HEK293 (cell line): Measurements from ENCODE around the gene RCOR2.

Experiments used
- CTCF ChIA-PET: fragments of 350-600 bp; formaldehyde crosslinking; extraction: SDS; loops from one replicate; lab custom pipeline; 2021; ENCODE audit warnings: antibody characterized with exemption; lab: Yijun Ruan, JAX
- POLR2A ChIA-PET: fragments of 300-600 bp; formaldehyde crosslinking; extraction: SDS; loops from one replicate; lab custom pipeline; 2020; ENCODE audit warnings: antibody characterized with exemption, inconsistent platforms; lab: Yijun Ruan, JAX
- H3K27ac ChIP-seq: fragments of 200-500 bp; sonication (Bioruptor generic); 2 replicates; pipeline ENCODE4 v1.5.1; 2014; ENCODE audit warnings: low read depth, low read length, control low read depth, inconsistent platforms; ENCODE audit errors: extremely low read depth
- H3K36me3 ChIP-seq, 2 experiments: fragments of 200-500 bp in 1 of 2; sonication (Bioruptor generic) in 1 of 2; 1 replicate in 1 of 2; 2 replicates in 1 of 2; pipeline ENCODE4 v1.5.1; 2014 to 2017; ENCODE audit warnings: inconsistent platforms in 2 of 2, low read length in 2 of 2; ENCODE audit not compliant: control insufficient read depth in 2 of 2, insufficient read depth in 1 of 2
- H3K4me1 ChIP-seq: fragments of 200-500 bp; sonication (Bioruptor generic); 2 replicates; pipeline ENCODE4 v1.5.1; 2014; ENCODE audit warnings: mild to moderate bottlenecking, low read length, inconsistent platforms; ENCODE audit not compliant: control insufficient read depth, insufficient read depth
- H3K4me3 ChIP-seq: 2 replicates; pipeline ENCODE4 v1.5.1; 2011; ENCODE audit warnings: low read depth, mild to moderate bottlenecking, control low read depth, low read length, moderate library complexity
- H3K9me3 ChIP-seq: fragments of 200-500 bp; sonication (Bioruptor generic); 2 replicates; pipeline ENCODE4 v1.5.1; 2014; ENCODE audit warnings: low read depth, low read length, inconsistent platforms; ENCODE audit not compliant: control insufficient read depth, insufficient read depth
- KLF1 ChIP-seq: fragments of 450-650 bp; formaldehyde crosslinking; IDR thresholded peaks from 2 replicates; pipeline ENCODE4 v1.5.1; 2016; ENCODE audit warnings: missing biosample characterization, missing genetic modification characterization
- SETDB1 ChIP-seq: IDR thresholded peaks from one replicate; pipeline ENCODE4 v1.6.1; 2017; ENCODE audit warnings: mild to moderate bottlenecking, low read length, moderate library complexity, mixed read lengths; ENCODE audit not compliant: insufficient read length
- SP7 ChIP-seq: fragments of 450-650 bp; formaldehyde crosslinking; IDR thresholded peaks from 2 replicates; pipeline ENCODE4 v1.5.1; 2016; ENCODE audit warnings: missing biosample characterization, missing genetic modification characterization
- ZBTB21 ChIP-seq: fragments of 450-650 bp; formaldehyde crosslinking; IDR thresholded peaks from 2 replicates; pipeline ENCODE4 v1.5.1; 2017; ENCODE audit warnings: missing biosample characterization, missing genetic modification characterization
- ZEB2 ChIP-seq: fragments of 450-650 bp; formaldehyde crosslinking; IDR thresholded peaks from 2 replicates; pipeline ENCODE4 v1.5.1; 2016; ENCODE audit warnings: missing biosample characterization, missing genetic modification characterization
- ZNF112 ChIP-seq: fragments of 450-650 bp; formaldehyde crosslinking; IDR thresholded peaks from 2 replicates; pipeline ENCODE4 v1.5.0; 2017; ENCODE audit warnings: missing biosample characterization, missing genetic modification characterization
- ZNF16 ChIP-seq: fragments of 450-650 bp; formaldehyde crosslinking; IDR thresholded peaks from 2 replicates; pipeline ENCODE4 v1.5.1; 2016; ENCODE audit warnings: low read depth, missing biosample characterization, missing genetic modification characterization
- ZNF239 ChIP-seq: fragments of 450-650 bp; formaldehyde crosslinking; IDR thresholded peaks from 2 replicates; pipeline ENCODE4 v1.5.1; 2016; ENCODE audit warnings: missing biosample characterization, missing genetic modification characterization
- ZNF24 ChIP-seq: fragments of 450-650 bp; formaldehyde crosslinking; IDR thresholded peaks from 2 replicates; pipeline ENCODE4 v1.5.1; 2016; ENCODE audit warnings: missing biosample characterization, missing genetic modification characterization
- ZNF266 ChIP-seq: fragments of 450-650 bp; formaldehyde crosslinking; IDR thresholded peaks from 2 replicates; pipeline ENCODE4 v1.5.1; 2016; ENCODE audit warnings: missing biosample characterization, missing genetic modification characterization, low read depth
- ZNF302 ChIP-seq: fragments of 450-650 bp; formaldehyde crosslinking; IDR thresholded peaks from 2 replicates; pipeline ENCODE4 v1.5.1; 2016; ENCODE audit warnings: missing biosample characterization, missing genetic modification characterization, low read depth
- ZNF324 ChIP-seq: fragments of 450-650 bp; formaldehyde crosslinking; IDR thresholded peaks from 2 replicates; pipeline ENCODE4 v1.5.1; 2016; ENCODE audit warnings: missing biosample characterization, missing genetic modification characterization
- ZNF366 ChIP-seq: fragments of 450-650 bp; formaldehyde crosslinking; conservative IDR thresholded peaks from 2 replicates; pipeline ENCODE4 v1.5.1; 2016; ENCODE audit warnings: missing biosample characterization, missing genetic modification characterization
- ZNF37A ChIP-seq: fragments of 450-650 bp; IDR thresholded peaks from 2 replicates; pipeline ENCODE4 v1.5.1; 2018; ENCODE audit warnings: missing biosample characterization, missing genetic modification characterization
- ZNF391 ChIP-seq: fragments of 450-650 bp; formaldehyde crosslinking; IDR thresholded peaks from 2 replicates; pipeline ENCODE4 v1.5.1; 2016; ENCODE audit warnings: low read depth, missing biosample characterization, missing genetic modification characterization, borderline replicate concordance
- ZNF426 ChIP-seq: fragments of 450-650 bp; formaldehyde crosslinking; IDR thresholded peaks from 2 replicates; pipeline ENCODE4 v1.5.1; 2017; ENCODE audit warnings: missing biosample characterization, missing genetic modification characterization, mild to moderate bottlenecking, inconsistent platforms, moderate library complexity
- ZNF561 ChIP-seq: fragments of 450-650 bp; IDR thresholded peaks from 2 replicates; pipeline ENCODE4 v1.5.1; 2018; ENCODE audit warnings: missing biosample characterization, missing genetic modification characterization, borderline replicate concordance
- ZNF654 ChIP-seq: fragments of 450-650 bp; formaldehyde crosslinking; IDR thresholded peaks from 2 replicates; pipeline ENCODE4 v1.5.1; 2016; ENCODE audit warnings: low read depth, missing biosample characterization, missing genetic modification characterization
- ZSCAN16 ChIP-seq: fragments of 450-650 bp; formaldehyde crosslinking; IDR thresholded peaks from 2 replicates; pipeline ENCODE4 v1.5.1; 2016; ENCODE audit warnings: missing biosample characterization, missing genetic modification characterization
- ZSCAN23 ChIP-seq: fragments of 450-650 bp; formaldehyde crosslinking; IDR thresholded peaks from 2 replicates; pipeline ENCODE4 v1.5.1; 2016; ENCODE audit warnings: missing biosample characterization, missing genetic modification characterization
- ZXDB ChIP-seq: fragments of 450-650 bp; formaldehyde crosslinking; IDR thresholded peaks from 2 replicates; pipeline ENCODE4 v1.5.1; 2016; ENCODE audit warnings: missing biosample characterization, missing genetic modification characterization
- TF ChIP-seq, protein P1 (sequence below): sonication (generic); formaldehyde crosslinking; IDR thresholded peaks from 2 replicates; pipeline ENCODE4 v1.8.1; 2022; ENCODE audit warnings: mild to moderate bottlenecking, moderate library complexity, missing genetic modification reagents
- TF ChIP-seq, protein P2 (sequence below): fragments of 450-650 bp; formaldehyde crosslinking; IDR thresholded peaks from 2 replicates; pipeline ENCODE4 v1.5.1; 2017; ENCODE audit warnings: missing biosample characterization, missing genetic modification characterization
- TF ChIP-seq, protein P3 (sequence below): fragments of 450-650 bp; formaldehyde crosslinking; IDR thresholded peaks from 2 replicates; pipeline ENCODE4 v1.5.1; 2016; ENCODE audit warnings: missing biosample characterization, missing genetic modification characterization
- TF ChIP-seq, protein P4 (sequence below): fragments of 450-650 bp; formaldehyde crosslinking; IDR thresholded peaks from 2 replicates; pipeline ENCODE4 v1.5.1; 2017; ENCODE audit warnings: missing biosample characterization, mild to moderate bottlenecking, missing genetic modification characterization, moderate library complexity
- TF ChIP-seq, protein P5 (sequence below): fragments of 450-650 bp; formaldehyde crosslinking; conservative IDR thresholded peaks from 2 replicates; pipeline ENCODE4 v1.5.1; 2016; ENCODE audit warnings: low read depth, missing biosample characterization, missing genetic modification characterization

RCOR2 gene

DNA sequence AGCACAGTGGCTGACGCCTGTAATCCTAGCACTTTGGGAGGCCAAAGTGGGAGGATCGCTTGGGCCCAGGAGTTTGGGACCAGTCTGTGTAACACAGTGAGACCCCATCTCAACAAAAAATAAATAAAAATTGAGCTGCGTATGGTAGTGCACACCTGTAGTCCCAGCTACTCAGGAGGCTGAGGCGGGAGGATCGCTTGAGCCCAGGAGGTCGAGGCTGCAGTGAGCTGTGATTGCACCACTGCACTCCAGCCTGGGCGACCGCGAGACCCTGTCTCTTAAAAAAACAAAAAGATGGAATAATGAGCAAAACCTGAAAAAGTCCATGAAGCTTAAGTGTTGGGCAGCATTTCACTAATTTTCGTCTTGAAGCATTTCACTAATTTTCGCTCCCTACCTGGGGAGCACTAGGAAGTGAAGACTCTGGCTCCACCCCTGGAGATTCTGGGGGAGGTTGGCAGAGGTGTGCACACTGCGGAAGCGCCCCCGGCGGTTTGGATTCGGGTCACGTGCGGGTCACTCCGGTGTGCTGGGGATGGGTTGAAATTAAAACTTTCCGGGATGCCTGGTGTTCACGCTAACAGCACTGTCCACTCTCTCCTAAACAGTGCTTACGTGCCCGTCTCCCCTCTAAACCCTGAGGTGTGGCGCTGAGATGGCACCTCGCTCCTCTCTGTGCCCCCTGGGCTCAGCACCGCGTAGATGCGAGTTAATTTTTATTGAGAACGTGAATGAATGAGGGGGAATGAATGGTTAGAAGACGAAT is 20.9 kb upstream of the RCOR2 start:
- POLR2A ChIA-PET, result interaction anchor here (1.9 kb wide), 1 partner anchor 18 kb away, joined by 9 read pairs; no protein-coding TSS in a partner anchor
- Histone ChIP-seq H3K9me3 (no peaks in the 10 kb centered on the region), H3K4me3 (peak overlapping the region; percentile 57), H3K36me3 (peaks cover 0 to 20% of the 10 kb centered on the region in 2 experiments; a peak in 1 of 3 replicates), H3K4me1 (no peaks in the 10 kb centered on the region), H3K27ac (peak overlapping the region; percentile 57; the same call in 1 of the 2 replicates)
- CTCF ChIA-PET, result interaction anchor here (0.7 to 1.3 kb wide), 7 partner anchors 24 to 102 kb away, joined by 3 to 5 read pairs (median 3); no protein-coding TSS in a partner anchor
- TF ChIP-seq, protein P1, sequence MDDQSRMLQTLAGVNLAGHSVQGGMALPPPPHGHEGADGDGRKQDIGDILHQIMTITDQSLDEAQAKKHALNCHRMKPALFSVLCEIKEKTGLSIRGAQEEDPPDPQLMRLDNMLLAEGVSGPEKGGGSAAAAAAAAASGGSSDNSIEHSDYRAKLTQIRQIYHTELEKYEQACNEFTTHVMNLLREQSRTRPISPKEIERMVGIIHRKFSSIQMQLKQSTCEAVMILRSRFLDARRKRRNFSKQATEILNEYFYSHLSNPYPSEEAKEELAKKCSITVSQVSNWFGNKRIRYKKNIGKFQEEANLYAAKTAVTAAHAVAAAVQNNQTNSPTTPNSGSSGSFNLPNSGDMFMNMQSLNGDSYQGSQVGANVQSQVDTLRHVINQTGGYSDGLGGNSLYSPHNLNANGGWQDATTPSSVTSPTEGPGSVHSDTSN (CRISPR knock-in tag), result no peak
- TF ChIP-seq ZNF16 (tag by site-specific recombination) (no peak), ZEB2 (0 out of 2 replicates have a peak, but pooled peaks have one; percentile 66), ZNF561 (no peak), ZNF24 (tag by site-specific recombination) (peak; percentile 81), KLF1 (no peak), ZNF391 (tag by site-specific recombination) (no peak), ZNF426 (no peak), ZSCAN23 (tag by site-specific recombination) (no peak), ZXDB (tag by site-specific recombination) (0 out of 2 replicates have a peak, but pooled peaks have one; percentile 49), ZNF366 (tag by site-specific recombination) (peak; percentile 80), ZNF324 (tag by site-specific recombination) (no peak), ZNF654 (tag by site-specific recombination) (no peak), ZNF37A (no peak), ZNF302 (tag by site-specific recombination) (no peak), ZNF239 (tag by site-specific recombination) (no peak), SETDB1 (no peak), ZNF266 (no peak), SP7 (tag by site-specific recombination) (peak; percentile 73), ZNF112 (tag by site-specific recombination) (no peak), ZSCAN16 (no peak), ZBTB21 (no peak)
- TF ChIP-seq, protein P2, sequence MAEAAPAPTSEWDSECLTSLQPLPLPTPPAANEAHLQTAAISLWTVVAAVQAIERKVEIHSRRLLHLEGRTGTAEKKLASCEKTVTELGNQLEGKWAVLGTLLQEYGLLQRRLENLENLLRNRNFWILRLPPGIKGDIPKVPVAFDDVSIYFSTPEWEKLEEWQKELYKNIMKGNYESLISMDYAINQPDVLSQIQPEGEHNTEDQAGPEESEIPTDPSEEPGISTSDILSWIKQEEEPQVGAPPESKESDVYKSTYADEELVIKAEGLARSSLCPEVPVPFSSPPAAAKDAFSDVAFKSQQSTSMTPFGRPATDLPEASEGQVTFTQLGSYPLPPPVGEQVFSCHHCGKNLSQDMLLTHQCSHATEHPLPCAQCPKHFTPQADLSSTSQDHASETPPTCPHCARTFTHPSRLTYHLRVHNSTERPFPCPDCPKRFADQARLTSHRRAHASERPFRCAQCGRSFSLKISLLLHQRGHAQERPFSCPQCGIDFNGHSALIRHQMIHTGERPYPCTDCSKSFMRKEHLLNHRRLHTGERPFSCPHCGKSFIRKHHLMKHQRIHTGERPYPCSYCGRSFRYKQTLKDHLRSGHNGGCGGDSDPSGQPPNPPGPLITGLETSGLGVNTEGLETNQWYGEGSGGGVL (tag by site-specific recombination), result 0 out of 2 replicates have a peak, but pooled peaks have one; percentile 10
- TF ChIP-seq, protein P3, sequence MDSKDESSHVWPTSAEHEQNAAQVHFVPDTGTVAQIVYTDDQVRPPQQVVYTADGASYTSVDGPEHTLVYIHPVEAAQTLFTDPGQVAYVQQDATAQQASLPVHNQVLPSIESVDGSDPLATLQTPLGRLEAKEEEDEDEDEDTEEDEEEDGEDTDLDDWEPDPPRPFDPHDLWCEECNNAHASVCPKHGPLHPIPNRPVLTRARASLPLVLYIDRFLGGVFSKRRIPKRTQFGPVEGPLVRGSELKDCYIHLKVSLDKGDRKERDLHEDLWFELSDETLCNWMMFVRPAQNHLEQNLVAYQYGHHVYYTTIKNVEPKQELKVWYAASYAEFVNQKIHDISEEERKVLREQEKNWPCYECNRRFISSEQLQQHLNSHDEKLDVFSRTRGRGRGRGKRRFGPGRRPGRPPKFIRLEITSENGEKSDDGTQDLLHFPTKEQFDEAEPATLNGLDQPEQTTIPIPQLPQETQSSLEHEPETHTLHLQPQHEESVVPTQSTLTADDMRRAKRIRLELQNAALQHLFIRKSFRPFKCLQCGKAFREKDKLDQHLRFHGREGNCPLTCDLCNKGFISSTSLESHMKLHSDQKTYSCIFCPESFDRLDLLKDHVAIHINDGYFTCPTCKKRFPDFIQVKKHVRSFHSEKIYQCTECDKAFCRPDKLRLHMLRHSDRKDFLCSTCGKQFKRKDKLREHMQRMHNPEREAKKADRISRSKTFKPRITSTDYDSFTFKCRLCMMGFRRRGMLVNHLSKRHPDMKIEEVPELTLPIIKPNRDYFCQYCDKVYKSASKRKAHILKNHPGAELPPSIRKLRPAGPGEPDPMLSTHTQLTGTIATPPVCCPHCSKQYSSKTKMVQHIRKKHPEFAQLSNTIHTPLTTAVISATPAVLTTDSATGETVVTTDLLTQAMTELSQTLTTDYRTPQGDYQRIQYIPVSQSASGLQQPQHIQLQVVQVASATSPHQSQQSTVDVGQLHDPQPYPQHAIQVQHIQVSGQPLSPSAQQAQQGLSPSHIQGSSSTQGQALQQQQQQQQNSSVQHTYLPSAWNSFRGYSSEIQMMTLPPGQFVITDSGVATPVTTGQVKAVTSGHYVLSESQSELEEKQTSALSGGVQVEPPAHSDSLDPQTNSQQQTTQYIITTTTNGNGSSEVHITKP (tag by site-specific recombination), result peak; percentile 80
- TF ChIP-seq, protein P4, sequence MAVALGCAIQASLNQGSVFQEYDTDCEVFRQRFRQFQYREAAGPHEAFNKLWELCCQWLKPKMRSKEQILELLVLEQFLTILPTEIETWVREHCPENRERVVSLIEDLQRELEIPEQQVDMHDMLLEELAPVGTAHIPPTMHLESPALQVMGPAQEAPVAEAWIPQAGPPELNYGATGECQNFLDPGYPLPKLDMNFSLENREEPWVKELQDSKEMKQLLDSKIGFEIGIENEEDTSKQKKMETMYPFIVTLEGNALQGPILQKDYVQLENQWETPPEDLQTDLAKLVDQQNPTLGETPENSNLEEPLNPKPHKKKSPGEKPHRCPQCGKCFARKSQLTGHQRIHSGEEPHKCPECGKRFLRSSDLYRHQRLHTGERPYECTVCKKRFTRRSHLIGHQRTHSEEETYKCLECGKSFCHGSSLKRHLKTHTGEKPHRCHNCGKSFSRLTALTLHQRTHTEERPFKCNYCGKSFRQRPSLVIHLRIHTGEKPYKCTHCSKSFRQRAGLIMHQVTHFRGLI (tag by site-specific recombination), result no peak
- TF ChIP-seq, protein P5, sequence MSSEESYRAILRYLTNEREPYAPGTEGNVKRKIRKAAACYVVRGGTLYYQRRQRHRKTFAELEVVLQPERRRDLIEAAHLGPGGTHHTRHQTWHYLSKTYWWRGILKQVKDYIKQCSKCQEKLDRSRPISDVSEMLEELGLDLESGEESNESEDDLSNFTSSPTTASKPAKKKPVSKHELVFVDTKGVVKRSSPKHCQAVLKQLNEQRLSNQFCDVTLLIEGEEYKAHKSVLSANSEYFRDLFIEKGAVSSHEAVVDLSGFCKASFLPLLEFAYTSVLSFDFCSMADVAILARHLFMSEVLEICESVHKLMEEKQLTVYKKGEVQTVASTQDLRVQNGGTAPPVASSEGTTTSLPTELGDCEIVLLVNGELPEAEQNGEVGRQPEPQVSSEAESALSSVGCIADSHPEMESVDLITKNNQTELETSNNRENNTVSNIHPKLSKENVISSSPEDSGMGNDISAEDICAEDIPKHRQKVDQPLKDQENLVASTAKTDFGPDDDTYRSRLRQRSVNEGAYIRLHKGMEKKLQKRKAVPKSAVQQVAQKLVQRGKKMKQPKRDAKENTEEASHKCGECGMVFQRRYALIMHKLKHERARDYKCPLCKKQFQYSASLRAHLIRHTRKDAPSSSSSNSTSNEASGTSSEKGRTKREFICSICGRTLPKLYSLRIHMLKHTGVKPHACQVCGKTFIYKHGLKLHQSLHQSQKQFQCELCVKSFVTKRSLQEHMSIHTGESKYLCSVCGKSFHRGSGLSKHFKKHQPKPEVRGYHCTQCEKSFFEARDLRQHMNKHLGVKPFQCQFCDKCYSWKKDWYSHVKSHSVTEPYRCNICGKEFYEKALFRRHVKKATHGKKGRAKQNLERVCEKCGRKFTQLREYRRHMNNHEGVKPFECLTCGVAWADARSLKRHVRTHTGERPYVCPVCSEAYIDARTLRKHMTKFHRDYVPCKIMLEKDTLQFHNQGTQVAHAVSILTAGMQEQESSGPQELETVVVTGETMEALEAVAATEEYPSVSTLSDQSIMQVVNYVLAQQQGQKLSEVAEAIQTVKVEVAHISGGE (tag by site-specific recombination), result peak; percentile 53; the same call in 1 of the 2 replicates
